ENCODE data around the gene ESYT3. TPM values are rescaled to one million over a fixed set of nuclear protein-coding genes. Genes with fewer than 3 reads are reported as not detected.

ESYT3 gene
- total RNA-seq, 1 experiment from 2014 or later, result 6.3 TPM

- Histone ChIP-seq H3K23me2 (ENCODE audit: insufficient read length, low read depth, low read length, poor library complexity, severe bottlenecking) (peaks cover 6% of the 10 kb centered on the region), H3K14ac (ENCODE audit: insufficient read depth, low read length) (no peak overlapping the region), H3K4me1 (ENCODE audit: insufficient read depth, low read length) (no peaks in the 10 kb centered on the region), H2BK15ac (ENCODE audit: low read depth, low read length) (no peak overlapping the region), H2BK12ac (ENCODE audit: insufficient read length, low read depth, low read length) (no peak overlapping the region), H4K5ac (ENCODE audit: insufficient read length, low read depth, low read length) (no peak overlapping the region), H3K9me3 (ENCODE audit: control insufficient read depth, low read depth, low read length) (no peaks in the 10 kb centered on the region), H2AK5ac (ENCODE audit: insufficient read length, low read length) (no peak overlapping the region), H2AFZ (ENCODE audit: low read length) (no peak overlapping the region), H3K18ac (ENCODE audit: insufficient read length, low read depth, low read length) (no peak overlapping the region), H3K79me2 (ENCODE audit: insufficient read depth, low read length) (no peaks in the 10 kb centered on the region), H4K8ac (replicated peaks; ENCODE audit: insufficient read length, low read depth, low read length) (no peak overlapping the region), H3K27me3 (ENCODE audit: insufficient read depth, low read length) (peaks cover 6% of the 10 kb centered on the region; the same call in 1 of the 2 replicates), H3K56ac (ENCODE audit: insufficient read length, low read depth, low read length) (no peak overlapping the region), H3K4ac (ENCODE audit: low read depth, low read length) (no peak overlapping the region), H3K23ac (ENCODE audit: insufficient read length, low read depth, low read length) (no peak overlapping the region), H3K9ac (ENCODE audit: extremely low read depth, insufficient read length, low read length) (no peak overlapping the region), H4K20me1 (ENCODE audit: control insufficient read depth, insufficient read depth, insufficient read length) (no peaks in the 10 kb centered on the region), H3T11ph (ENCODE audit: low read length) (no peak overlapping the region), H3K79me1 (ENCODE audit: insufficient read depth, low read depth, low read length, poor library complexity, severe bottlenecking) (no peaks in the 10 kb centered on the region), H4K91ac (ENCODE audit: insufficient read length, low read depth, low read length) (no peak overlapping the region), H2BK20ac (ENCODE audit: low read depth, low read length, poor library complexity, severe bottlenecking) (no peak overlapping the region), H2BK120ac (ENCODE audit: low read depth, low read length, poor library complexity, severe bottlenecking) (no peak overlapping the region), H2BK5ac (ENCODE audit: insufficient read length, low read length) (no peak overlapping the region), H3K4me2 (ENCODE audit: insufficient read depth, insufficient read length, low read length) (no peak overlapping the region), H3K27ac (ENCODE audit: insufficient read length, low read depth, low read length) (no peak overlapping the region)
- H3K27me3 Mint-ChIP-seq (ENCODE audit: low read depth), result peaks cover 30% of the 10 kb centered on the region
- no peaks in the 10 kb centered on the region for H3K9me3 Mint-ChIP-seq
- DNase-seq, result no peak
- H3K4me1 Mint-ChIP-seq, result peaks cover 18 to 24% of the 10 kb centered on the region in 2 experiments
- no peak for TF ChIP-seq CTCF (conservative IDR thresholded peaks at IDR 0.05)
- H3K36me3 Mint-ChIP-seq (ENCODE audit: insufficient read depth in 1 of 3, low read depth in 3 of 3), result peaks cover 0 to 4% (median 0%) of the 10 kb centered on the region in 3 experiments; a peak in 2 of 7 replicates
- no peak overlapping the region for H3K27ac Mint-ChIP-seq
- no CpG with 5 or more reads among the region's 7 CpGs for WGBS (ENCODE audit: extremely low coverage, insufficient read length, low lambda C conversion rate)
- no peak overlapping the region for H3K4me3 Mint-ChIP-seq
Observed at GRCh38 chr3:138440121-138440521, 5.7 kb downstream of the ESYT3 start.
